Ectodermal cell (in vitro differentiated cells): ENCODE results near the gene APOH. TPM values are rescaled to one million over a fixed set of nuclear protein-coding genes. Genes with fewer than 3 reads are reported as not detected.

ENCODE experiments used
- H3K27ac ChIP-seq: 2 replicates; pipeline ENCODE4 v1.7.0; 2013; ENCODE audit warnings: mild to moderate bottlenecking, low read depth, low read length; ENCODE audit not compliant: insufficient read depth, poor library complexity, severe bottlenecking
- H3K27me3 ChIP-seq: 2 replicates; pipeline ENCODE4 v1.7.0; 2013; ENCODE audit warnings: mild to moderate bottlenecking, low read length; ENCODE audit not compliant: insufficient read depth, control insufficient read depth, poor library complexity, severe bottlenecking
- H3K36me3 ChIP-seq: one replicate; pipeline ENCODE4 v1.7.0; 2013; ENCODE audit warnings: low read length; ENCODE audit not compliant: control insufficient read depth, insufficient read depth
- H3K4me1 ChIP-seq: one replicate; pipeline ENCODE4 v1.7.0; 2013; ENCODE audit warnings: low read length; ENCODE audit not compliant: control insufficient read depth, insufficient read depth
- H3K4me3 ChIP-seq: 2 replicates; pipeline ENCODE4 v1.7.0; 2013; ENCODE audit warnings: low read depth, low read length, control low read depth; ENCODE audit not compliant: insufficient read depth
- H3K9me3 ChIP-seq: 2 replicates; pipeline ENCODE4 v1.7.0; 2013; ENCODE audit warnings: mild to moderate bottlenecking, low read length, moderate library complexity; ENCODE audit not compliant: control insufficient read depth
- WGBS, 2 experiments: methylation state at CpG; one replicate each; pipeline ENCODE4 v1.1.7; 2013; ENCODE audit warnings: missing lambda C conversion rate in 2 of 2; 5-methylcytosine and 5-hydroxymethylcytosine counted together
- polyA plus RNA-seq, 4 experiments: library from polyadenylated mRNA; stranded (reverse); fragments of 50-300 nt; gene quantifications; one replicate each; pipeline ENCODE4 v1.2.3, GENCODE V29; 2013

APOH gene, protein sequence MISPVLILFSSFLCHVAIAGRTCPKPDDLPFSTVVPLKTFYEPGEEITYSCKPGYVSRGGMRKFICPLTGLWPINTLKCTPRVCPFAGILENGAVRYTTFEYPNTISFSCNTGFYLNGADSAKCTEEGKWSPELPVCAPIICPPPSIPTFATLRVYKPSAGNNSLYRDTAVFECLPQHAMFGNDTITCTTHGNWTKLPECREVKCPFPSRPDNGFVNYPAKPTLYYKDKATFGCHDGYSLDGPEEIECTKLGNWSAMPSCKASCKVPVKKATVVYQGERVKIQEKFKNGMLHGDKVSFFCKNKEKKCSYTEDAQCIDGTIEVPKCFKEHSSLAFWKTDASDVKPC
- polyA plus RNA-seq (2013, experiment 1 of 4) = not detected
- polyA plus RNA-seq (2013, experiment 2 of 4) = not detected
- not detected for polyA plus RNA-seq (2013, experiment 3 of 4)
- polyA plus RNA-seq (2013, experiment 4 of 4) = not detected

GRCh38 chr17:66228887-66229782 is at the start of gene APOH:
Gene APOH, minus strand, starts transcription at chr17:66229415. Its CDS starts 36 bp downstream, at chr17:66229379.
- Histone ChIP-seq H3K36me3 (no peaks in the 10 kb centered on the region), H3K27me3 (no peaks in the 10 kb centered on the region), H3K9me3 (no peaks in the 10 kb centered on the region), H3K4me1 (no peaks in the 10 kb centered on the region), H3K4me3 (no peak within 1 kb of the TSS), H3K27ac (no peak within 1 kb of the TSS)
- 94 to 96% methylated on average over 19 to 20 of the region's 20 CpGs for WGBS, 2 experiments

- Histone ChIP-seq H3K4me1 (no peaks in the 10 kb centered on the region), H3K9me3 (no peaks in the 10 kb centered on the region), H3K36me3 (no peaks in the 10 kb centered on the region), H3K4me3 (no peak overlapping the region), H3K27me3 (no peaks in the 10 kb centered on the region), H3K27ac (no peak overlapping the region)
- 89 to 91% methylated on average over 2 of the region's 2 CpGs for WGBS, 2 experiments
Observed at GRCh38 chr17:66277191-66277590, 48.0 kb upstream of the APOH start.

GRCh38 chr17:66276328-66276937 is 47.2 kb upstream of the APOH start:
- 95% methylated on average over 3 of the region's 3 CpGs for WGBS, 2 experiments
- H3K27me3 ChIP-seq = no peaks in the 10 kb centered on the region
- no peaks in the 10 kb centered on the region for H3K9me3 ChIP-seq
- H3K4me3 ChIP-seq = no peak overlapping the region
- no peaks in the 10 kb centered on the region for H3K36me3 ChIP-seq
- H3K27ac ChIP-seq = no peak overlapping the region
- no peaks in the 10 kb centered on the region for H3K4me1 ChIP-seq

- WGBS, 2 experiments = 93% methylated on average over 6 of the region's 6 CpGs
- Histone ChIP-seq H3K36me3 (no peaks in the 10 kb centered on the region), H3K27ac (no peak overlapping the region), H3K4me3 (no peak overlapping the region), H3K27me3 (no peaks in the 10 kb centered on the region), H3K9me3 (no peaks in the 10 kb centered on the region), H3K4me1 (no peaks in the 10 kb centered on the region)
Observed at GRCh38 chr17:66275651-66276050, 46.4 kb upstream of the APOH start.

- H3K4me1 ChIP-seq = no peaks in the 10 kb centered on the region
- no peak overlapping the region for H3K4me3 ChIP-seq
- H3K27ac ChIP-seq = no peak overlapping the region
- no peaks in the 10 kb centered on the region for H3K9me3 ChIP-seq
- H3K36me3 ChIP-seq = no peaks in the 10 kb centered on the region
- H3K27me3 ChIP-seq = no peaks in the 10 kb centered on the region
Observed at GRCh38 chr17:66273586-66273848, 44.3 kb upstream of the APOH start.

DNA sequence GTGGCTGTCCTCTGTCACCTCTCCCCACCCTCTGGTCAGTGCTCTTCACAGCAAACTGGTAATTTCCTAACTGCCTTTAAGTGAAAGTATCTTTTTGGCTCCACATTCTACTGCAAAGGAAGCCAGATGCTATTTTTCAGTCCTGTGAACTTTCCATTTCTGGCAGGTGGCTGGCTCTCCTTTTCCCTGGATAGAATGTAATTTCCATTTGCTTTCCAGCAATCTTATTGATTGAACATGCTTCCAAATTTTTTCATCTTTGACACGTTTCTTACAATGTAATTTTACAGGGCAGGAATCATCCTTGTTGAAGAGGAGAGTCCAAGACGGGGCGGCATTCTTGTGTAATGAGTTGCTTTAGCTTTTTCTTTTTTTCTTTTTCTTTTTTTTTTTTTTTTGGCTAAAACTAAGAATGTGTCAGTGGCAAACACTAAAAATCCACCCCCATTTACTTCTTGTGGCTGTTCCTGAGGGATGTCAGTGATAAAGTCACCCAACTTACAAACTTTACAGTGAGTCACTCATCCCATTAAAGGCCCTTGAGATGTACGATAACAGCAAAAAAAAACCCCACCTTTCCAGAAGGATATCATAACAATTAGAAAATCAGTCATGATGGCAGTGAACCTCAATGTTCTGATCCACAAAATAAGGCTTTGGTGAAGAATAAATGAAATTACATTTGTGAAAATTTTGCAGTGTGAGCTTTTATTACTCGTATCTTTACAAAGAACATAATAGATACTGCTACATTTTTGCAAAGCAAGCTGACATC is 43.8 kb upstream of the APOH start:
- no peak overlapping the region for H3K4me3 ChIP-seq
- no peaks in the 10 kb centered on the region for H3K4me1 ChIP-seq
- no peaks in the 10 kb centered on the region for H3K9me3 ChIP-seq
- no peaks in the 10 kb centered on the region for H3K36me3 ChIP-seq
- H3K27me3 ChIP-seq = no peaks in the 10 kb centered on the region
- no peak overlapping the region for H3K27ac ChIP-seq
- WGBS, 2 experiments = 96 to 100% methylated on average over 2 to 5 of the region's 5 CpGs

GRCh38 chr17:66271512-66271911 is 42.3 kb upstream of the APOH start:
- Histone ChIP-seq H3K27me3 (no peaks in the 10 kb centered on the region), H3K36me3 (no peaks in the 10 kb centered on the region), H3K4me3 (no peak overlapping the region), H3K27ac (no peak overlapping the region), H3K9me3 (no peaks in the 10 kb centered on the region), H3K4me1 (no peaks in the 10 kb centered on the region)
- 93 to 94% methylated on average over 3 of the region's 3 CpGs for WGBS, 2 experiments

GRCh38 chr17:66270106-66270505 is 40.9 kb upstream of the APOH start:
- no peaks in the 10 kb centered on the region for H3K4me1 ChIP-seq
- H3K27me3 ChIP-seq = no peaks in the 10 kb centered on the region
- no peaks in the 10 kb centered on the region for H3K9me3 ChIP-seq
- 90 to 100% methylated on average over 1 to 2 of the region's 2 CpGs for WGBS, 2 experiments
- H3K27ac ChIP-seq = no peak overlapping the region
- no peaks in the 10 kb centered on the region for H3K36me3 ChIP-seq
- no peak overlapping the region for H3K4me3 ChIP-seq

DNA sequence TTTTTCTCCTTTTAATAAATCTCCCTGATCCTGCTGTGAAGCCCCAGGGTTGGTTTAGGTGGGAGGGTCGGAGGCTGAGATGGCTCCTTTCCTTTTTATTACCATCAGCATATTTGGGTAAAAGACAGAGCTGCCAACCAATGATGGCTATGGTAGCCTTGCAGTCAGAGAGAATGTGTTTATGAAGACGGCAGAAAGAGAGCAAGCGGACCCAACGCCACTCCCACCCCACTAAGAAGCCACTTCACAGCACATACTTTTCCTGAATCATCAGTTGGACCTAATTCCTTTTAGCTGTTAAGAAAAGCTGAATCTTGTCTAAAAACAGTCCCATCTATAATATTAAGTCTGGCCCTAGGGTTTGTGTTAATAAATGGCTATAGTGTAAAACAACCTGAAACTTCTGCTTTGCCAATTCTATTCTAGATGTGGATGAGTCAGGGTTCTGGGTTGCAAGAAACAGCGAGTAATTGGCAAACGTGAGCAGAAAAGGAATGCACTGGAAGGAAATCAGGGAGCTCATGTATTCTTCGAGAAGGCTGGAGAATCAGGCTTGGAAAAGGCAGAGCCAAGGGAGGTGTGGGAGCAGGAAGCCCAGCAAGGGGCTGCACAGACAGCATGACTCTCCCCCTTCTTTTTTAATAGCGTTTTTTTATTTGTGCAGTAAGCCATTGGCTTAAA is 39.2 kb upstream of the APOH start:
- H3K4me1 ChIP-seq = no peaks in the 10 kb centered on the region
- no peaks in the 10 kb centered on the region for H3K36me3 ChIP-seq
- no peaks in the 10 kb centered on the region for H3K9me3 ChIP-seq
- no peaks in the 10 kb centered on the region for H3K27me3 ChIP-seq
- H3K4me3 ChIP-seq = no peak overlapping the region
- WGBS, 2 experiments = 80 to 83% methylated on average over 6 to 7 of the region's 8 CpGs
- H3K27ac ChIP-seq = no peak overlapping the region
